22Rv1 (cell line): Measurements from ENCODE around the gene FRS2.

Source experiments
- CTCF ChIP-seq: fragments of 450-650 bp; IDR thresholded peaks from 2 replicates; pipeline ENCODE4 v1.5.1; 2017; ENCODE audit warnings: mild to moderate bottlenecking
- ZFX ChIP-seq: fragments of 450-650 bp; IDR thresholded peaks from 2 replicates; pipeline ENCODE4 v1.6.1; 2017; ENCODE audit warnings: antibody characterized with exemption, borderline replicate concordance

DNA sequence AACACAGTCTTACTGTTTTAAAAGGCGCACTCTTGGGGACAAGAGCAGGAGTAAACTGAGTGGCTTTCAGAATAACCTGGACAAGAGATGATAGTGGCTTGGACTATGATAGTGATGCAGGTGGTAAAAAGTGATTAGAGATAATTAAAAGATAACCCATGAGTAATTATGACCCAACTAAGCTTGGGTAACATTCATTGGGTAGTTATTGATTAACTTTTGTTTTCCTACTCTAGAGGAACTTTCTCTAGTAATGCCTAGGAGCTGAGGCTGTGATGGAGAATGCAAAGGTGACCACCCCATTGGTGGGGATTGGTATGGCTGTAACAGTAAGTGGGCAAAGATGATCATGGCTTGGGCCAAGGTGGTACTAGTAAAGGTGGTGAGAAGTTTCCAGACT is 22.3 kb upstream of the FRS2 start:
- TF ChIP-seq CTCF (no peak), ZFX (no peak)
